Measurements from ENCODE around the gene MRPL14.

MRPL14 gene

GRCh38 chr6:44156494-44157151 lies 29.4 kb upstream of the MRPL14 start:
- TF ChIP-seq CTCF (IDR thresholded peaks at IDR 0.05; ENCODE audit: low read depth, low read length): no peak
- H3K4me3 ChIP-seq (ENCODE audit: low read depth, low read length): no peak overlapping the region

- H3K4me3 ChIP-seq (ENCODE audit: low read depth, low read length): no peak overlapping the region
- TF ChIP-seq CTCF (IDR thresholded peaks at IDR 0.05; ENCODE audit: low read depth, low read length): no peak
These were observed 26.8 kb upstream of the MRPL14 start for GRCh38 chr6:44154067-44154466.

GRCh38 chr6:44152533-44152932 lies 25.3 kb upstream of the MRPL14 start:
- TF ChIP-seq CTCF (IDR thresholded peaks at IDR 0.05; ENCODE audit: low read depth, low read length): no peak

GRCh38 chr6:44152109-44152461 lies 24.8 kb upstream of the MRPL14 start:
- TF ChIP-seq CTCF (IDR thresholded peaks at IDR 0.05; ENCODE audit: low read depth, low read length): no peak
- H3K4me3 ChIP-seq (ENCODE audit: low read depth, low read length): no peak overlapping the region

More at GRCh38 chr6:44152533-44152932, 25.3 kb upstream of the MRPL14 start:
- H3K4me3 ChIP-seq (ENCODE audit: low read depth, low read length): no peak overlapping the region

GRCh38 chr6:44151348-44152108 lies 24.3 kb upstream of the MRPL14 start:
- H3K4me3 ChIP-seq (ENCODE audit: low read depth, low read length): no peak overlapping the region
- TF ChIP-seq CTCF (IDR thresholded peaks at IDR 0.05; ENCODE audit: low read depth, low read length): peak; percentile 94

- TF ChIP-seq CTCF (IDR thresholded peaks at IDR 0.05; ENCODE audit: low read depth, low read length): no peak
- no peak overlapping the region for H3K4me3 ChIP-seq (ENCODE audit: low read depth, low read length)
These were observed 23.2 kb upstream of the MRPL14 start for GRCh38 chr6:44150317-44150917.

Data from WI38 (cell line).